ENCODE data around the gene EFHC1. TPM values are rescaled to one million over a fixed set of nuclear protein-coding genes. Genes with fewer than 3 reads are reported as not detected.

The EFHC1 gene
- polyA plus RNA-seq, 1 donor from 2014 or later, result 173 TPM

GRCh38 chr6:52503851-52504781 is 84.0 kb downstream of the EFHC1 start:
- no peaks in the 10 kb centered on the region for H3F3A ChIP-seq (ENCODE audit: insufficient read depth, low read length, poor library complexity, severe bottlenecking)
- H3K27me3 ChIP-seq (ENCODE audit: insufficient read depth, low read depth, low read length), result no peaks in the 10 kb centered on the region
- no peaks in the 10 kb centered on the region for H3K36me3 ChIP-seq (ENCODE audit: insufficient read depth, low read length)
- H3K4me2 ChIP-seq (ENCODE audit: low read length), result no peak overlapping the region
- H3K27ac ChIP-seq (ENCODE audit: low read length), result no peak overlapping the region
- H3K9me3 ChIP-seq (ENCODE audit: low read length), result no peaks in the 10 kb centered on the region
- TF ChIP-seq CTCF (IDR thresholded peaks at IDR 0.05; ENCODE audit: poor library complexity, severe bottlenecking) (no peak), EP300 (conservative IDR thresholded peaks at IDR 0.05; ENCODE audit: poor library complexity, severe bottlenecking) (no peak), REST (IDR thresholded peaks at IDR 0.05; ENCODE audit: borderline replicate concordance) (no peak), MXI1 (conservative IDR thresholded peaks at IDR 0.05; ENCODE audit: poor library complexity, severe bottlenecking) (no peak), POLR2AphosphoS5 (IDR thresholded peaks at IDR 0.05) (no peak), TAF1 (IDR thresholded peaks at IDR 0.05; ENCODE audit: low read depth) (no peak), EZH2 (IDR thresholded peaks at IDR 0.05; ENCODE audit: borderline replicate concordance, insufficient read depth, low read length, poor library complexity, severe bottlenecking) (no peak), RAD21 (conservative IDR thresholded peaks at IDR 0.05) (no peak), SMC3 (conservative IDR thresholded peaks at IDR 0.05; ENCODE audit: poor library complexity) (no peak)
- H3K9me2 ChIP-seq (ENCODE audit: insufficient read depth, low read length), result no peaks in the 10 kb centered on the region
- H3K9ac ChIP-seq (ENCODE audit: low read length), result no peak overlapping the region
- H3K4me3 ChIP-seq (ENCODE audit: low read length), result no peak overlapping the region
- H3K79me2 ChIP-seq (replicated peaks; ENCODE audit: insufficient read depth, low read length), result no peaks in the 10 kb centered on the region
- H2AFZ ChIP-seq (ENCODE audit: low read depth, low read length), result no peak overlapping the region
- H4K20me1 ChIP-seq (ENCODE audit: insufficient read depth), result no peaks in the 10 kb centered on the region

GRCh38 chr6:52504782-52505136 is 84.6 kb downstream of the EFHC1 start:
- TF ChIP-seq REST (IDR thresholded peaks at IDR 0.05; ENCODE audit: borderline replicate concordance) (no peak), RAD21 (conservative IDR thresholded peaks at IDR 0.05) (no peak), MXI1 (conservative IDR thresholded peaks at IDR 0.05; ENCODE audit: poor library complexity, severe bottlenecking) (no peak), TAF1 (IDR thresholded peaks at IDR 0.05; ENCODE audit: low read depth) (no peak), EZH2 (IDR thresholded peaks at IDR 0.05; ENCODE audit: borderline replicate concordance, insufficient read depth, low read length, poor library complexity, severe bottlenecking) (no peak), POLR2AphosphoS5 (IDR thresholded peaks at IDR 0.05) (no peak), EP300 (conservative IDR thresholded peaks at IDR 0.05; ENCODE audit: poor library complexity, severe bottlenecking) (no peak), CTCF (IDR thresholded peaks at IDR 0.05; ENCODE audit: poor library complexity, severe bottlenecking) (no peak), SMC3 (conservative IDR thresholded peaks at IDR 0.05; ENCODE audit: poor library complexity) (no peak)
- Histone ChIP-seq H3K27me3 (ENCODE audit: insufficient read depth, low read depth, low read length) (no peaks in the 10 kb centered on the region), H3K9me2 (ENCODE audit: insufficient read depth, low read length) (no peaks in the 10 kb centered on the region), H2AFZ (ENCODE audit: low read depth, low read length) (no peak overlapping the region), H3F3A (ENCODE audit: insufficient read depth, low read length, poor library complexity, severe bottlenecking) (no peaks in the 10 kb centered on the region), H3K79me2 (replicated peaks; ENCODE audit: insufficient read depth, low read length) (no peaks in the 10 kb centered on the region), H3K4me3 (ENCODE audit: low read length) (no peak overlapping the region), H3K27ac (ENCODE audit: low read length) (no peak overlapping the region), H4K20me1 (ENCODE audit: insufficient read depth) (no peaks in the 10 kb centered on the region), H3K9ac (ENCODE audit: low read length) (no peak overlapping the region), H3K9me3 (ENCODE audit: low read length) (no peaks in the 10 kb centered on the region), H3K4me2 (ENCODE audit: low read length) (no peak overlapping the region), H3K36me3 (ENCODE audit: insufficient read depth, low read length) (no peaks in the 10 kb centered on the region)

All from neural cell (in vitro differentiated cells).